ENCODE measurements around the gene FSHR. TPM values are rescaled to one million over a fixed set of nuclear protein-coding genes. Genes with fewer than 3 reads are reported as not detected.

FSHR gene
- total and polyA plus RNA-seq, 2 of the 8 experiments (the other 6 are each of a cell fraction or from before 2014, with no cell fraction given): not detected

- TF ChIP-seq KDM5A (IDR thresholded peaks at IDR 0.05; ENCODE audit: low read length): no peak
Observed at GRCh38 chr2:48952614-48953013, 201.7 kb downstream of the FSHR start (continued).
